OCI-LY1 (cell line): ENCODE measurements around the gene CLTCL1.
"Not testable (repeated sequence)": the region's sequence is repeated elsewhere in the genome, so short reads cannot be mapped to it uniquely, and the experiment has no call there.

ENCODE experiments used
- H2AFZ ChIP-seq: fragments of 200-600 bp; sonication (generic), shearing (Covaris generic); 2 replicates; pipeline ENCODE4 v1.6.0; 2014; ENCODE audit warnings: antibody characterized with exemption, mild to moderate bottlenecking, low read length
- H3F3A ChIP-seq: fragments of 200-600 bp; sonication (generic), shearing (Covaris generic); 2 replicates; pipeline ENCODE4 v1.6.0; 2014; ENCODE audit warnings: mild to moderate bottlenecking, antibody characterized with exemption, low read length, moderate library complexity; ENCODE audit not compliant: insufficient read depth
- H3K27ac ChIP-seq: fragments of 200-600 bp; sonication (generic); 2 replicates; pipeline ENCODE4 v1.5.1; 2014; ENCODE audit warnings: low read length, mixed run types, mild to moderate bottlenecking, low read depth; ENCODE audit not compliant: poor library complexity, severe bottlenecking
- H3K27me3 ChIP-seq: fragments of 200-600 bp; sonication (generic); 2 replicates; pipeline ENCODE4 v1.6.0; 2014; ENCODE audit warnings: antibody characterized with exemption, mild to moderate bottlenecking, low read length, moderate library complexity; ENCODE audit not compliant: insufficient read depth
- H3K36me3 ChIP-seq: fragments of 200-600 bp; sonication (generic); 2 replicates; pipeline ENCODE4 v1.6.1; 2014; ENCODE audit warnings: mild to moderate bottlenecking, antibody characterized with exemption, low read length, moderate library complexity, mixed read lengths; ENCODE audit not compliant: insufficient read depth
- H3K4me1 ChIP-seq: fragments of 200-600 bp; sonication (generic); 2 replicates; pipeline ENCODE4 v1.5.1; 2014; ENCODE audit warnings: mild to moderate bottlenecking, low read length, moderate library complexity; ENCODE audit not compliant: insufficient read depth, severe bottlenecking
- H3K4me2 ChIP-seq: fragments of 200-600 bp; sonication (generic), shearing (Covaris generic); 2 replicates; pipeline ENCODE4 v1.6.1; 2014; ENCODE audit warnings: low read length
- H3K4me3 ChIP-seq: fragments of 200-600 bp; sonication (generic); 2 replicates; pipeline ENCODE4 v1.5.1; 2014; ENCODE audit warnings: low read length, low read depth, mild to moderate bottlenecking, mixed read lengths; ENCODE audit not compliant: poor library complexity, severe bottlenecking
- H3K79me2 ChIP-seq: fragments of 200-600 bp; shearing (Covaris generic); 2 replicates; pipeline ENCODE4 v1.6.1; 2016; ENCODE audit warnings: mixed run types, low read length, mixed read lengths; ENCODE audit not compliant: insufficient read depth
- H3K9ac ChIP-seq: fragments of 200-600 bp; sonication (generic), shearing (Covaris generic); 2 replicates; pipeline ENCODE4 v1.6.1; 2014; ENCODE audit warnings: mild to moderate bottlenecking, low read length, mixed read lengths
- H3K9me2 ChIP-seq: fragments of 200-600 bp; sonication (generic), shearing (Covaris generic); 2 replicates; pipeline ENCODE4 v1.6.1; 2014; ENCODE audit warnings: low read depth, mild to moderate bottlenecking, low read length, mixed read lengths
- H3K9me3 ChIP-seq: fragments of 200-600 bp; shearing (Covaris generic); 2 replicates; pipeline ENCODE4 v1.6.1; 2014; ENCODE audit warnings: low read length, mixed read lengths
- H4K20me1 ChIP-seq: fragments of 200-600 bp; sonication (generic), shearing (Covaris generic); 2 replicates; pipeline ENCODE4 v1.6.0; 2016; ENCODE audit warnings: mild to moderate bottlenecking, low read length; ENCODE audit not compliant: insufficient read depth
- CTCF ChIP-seq: fragments of 200-600 bp; sonication (generic), shearing (Covaris generic); IDR thresholded peaks from 2 replicates; pipeline ENCODE4 v1.5.1; 2017; ENCODE audit warnings: mild to moderate bottlenecking, antibody characterized with exemption, low read length, moderate library complexity, mixed read lengths
- EZH2 ChIP-seq: fragments of 200-600 bp; sonication (generic), shearing (Covaris generic); IDR thresholded peaks from 2 replicates; pipeline ENCODE4 v1.8.0; 2017; ENCODE audit warnings: borderline replicate concordance, mixed run types, mild to moderate bottlenecking, antibody characterized with exemption, low read length, moderate library complexity, mixed read lengths

The CLTCL1 gene

GRCh38 chr22:19329454-19329853 is 37.9 kb upstream of the CLTCL1 start:
- Histone ChIP-seq H3K9me2 (no peaks in the 10 kb centered on the region), H3K36me3 (peaks cover 51% of the 10 kb centered on the region), H3F3A (no peaks in the 10 kb centered on the region), H3K27me3 (no peaks in the 10 kb centered on the region), H3K4me2 (no peak overlapping the region), H2AFZ (no peak overlapping the region), H3K27ac (no peak overlapping the region), H3K9me3 (no peaks in the 10 kb centered on the region), H3K4me3 (no peak overlapping the region), H3K4me1 (no peaks in the 10 kb centered on the region), H4K20me1 (no peaks in the 10 kb centered on the region), H3K9ac (no peak overlapping the region), H3K79me2 (no peaks in the 10 kb centered on the region)
- TF ChIP-seq EZH2: no peak
- no peak for TF ChIP-seq CTCF

- H3K9ac ChIP-seq: no peak overlapping the region
- H3K36me3 ChIP-seq: peaks cover 17% of the 10 kb centered on the region
- H3K4me3 ChIP-seq: no peak overlapping the region
- H3F3A ChIP-seq: no peaks in the 10 kb centered on the region
- no peaks in the 10 kb centered on the region for H3K27me3 ChIP-seq
- no peak overlapping the region for H3K27ac ChIP-seq
- no peak overlapping the region for H3K4me2 ChIP-seq
- no peaks in the 10 kb centered on the region for H4K20me1 ChIP-seq
- TF ChIP-seq CTCF: no peak
- no peak for TF ChIP-seq EZH2
- no peaks in the 10 kb centered on the region for H3K4me1 ChIP-seq
- H3K79me2 ChIP-seq: no peaks in the 10 kb centered on the region
- no peak overlapping the region for H2AFZ ChIP-seq
- no peaks in the 10 kb centered on the region for H3K9me2 ChIP-seq
- no peaks in the 10 kb centered on the region for H3K9me3 ChIP-seq
Observed at GRCh38 chr22:19325296-19325948, 33.9 kb upstream of the CLTCL1 start.

- not testable (repeated sequence) for H3K9me3 ChIP-seq, H4K20me1 ChIP-seq, H3K4me2 ChIP-seq, H3F3A ChIP-seq, H2AFZ ChIP-seq, H3K4me1 ChIP-seq, H3K9me2 ChIP-seq, H3K36me3 ChIP-seq, H3K27ac ChIP-seq, H3K4me3 ChIP-seq, H3K27me3 ChIP-seq, H3K9ac ChIP-seq, H3K79me2 ChIP-seq
Observed at GRCh38 chr22:19323420-19323819, 31.9 kb upstream of the CLTCL1 start.

GRCh38 chr22:19321757-19322156 is 30.2 kb upstream of the CLTCL1 start:
- Histone ChIP-seq H3K4me3 (no peak overlapping the region), H3K36me3 (no peaks in the 10 kb centered on the region), H3K79me2 (no peaks in the 10 kb centered on the region), H3F3A (no peaks in the 10 kb centered on the region), H3K9ac (no peak overlapping the region), H3K4me1 (no peaks in the 10 kb centered on the region), H4K20me1 (no peaks in the 10 kb centered on the region), H3K27me3 (no peaks in the 10 kb centered on the region), H3K27ac (no peak overlapping the region), H2AFZ (no peak overlapping the region), H3K4me2 (no peak overlapping the region), H3K9me3 (0 out of 2 replicates have a peak, but pooled peaks cover 9% of the 10 kb centered on the region), H3K9me2 (no peaks in the 10 kb centered on the region)
- TF ChIP-seq CTCF (no peak), EZH2 (no peak)

GRCh38 chr22:19320136-19320535 is 28.6 kb upstream of the CLTCL1 start:
- H3K27ac ChIP-seq, H3F3A ChIP-seq, H2AFZ ChIP-seq, H3K79me2 ChIP-seq, H3K9ac ChIP-seq, H3K36me3 ChIP-seq, H3K4me1 ChIP-seq, H3K4me3 ChIP-seq, H4K20me1 ChIP-seq, H3K9me2 ChIP-seq, H3K27me3 ChIP-seq, H3K4me2 ChIP-seq: not testable (repeated sequence)
- H3K9me3 ChIP-seq: 0 out of 2 replicates have a peak, but pooled peaks cover 11% of the 10 kb centered on the region
